Measurements from ENCODE around the gene THOC1. TPM values are rescaled to one million over a fixed set of nuclear protein-coding genes. Genes with fewer than 3 reads are reported as not detected.
A peak's percentile ranks its signal among the peaks of the same experiment; 100 is the strongest.

THOC1 gene
- total RNA-seq, 1 experiment from 2014 or later: 33.3 TPM

DNA sequence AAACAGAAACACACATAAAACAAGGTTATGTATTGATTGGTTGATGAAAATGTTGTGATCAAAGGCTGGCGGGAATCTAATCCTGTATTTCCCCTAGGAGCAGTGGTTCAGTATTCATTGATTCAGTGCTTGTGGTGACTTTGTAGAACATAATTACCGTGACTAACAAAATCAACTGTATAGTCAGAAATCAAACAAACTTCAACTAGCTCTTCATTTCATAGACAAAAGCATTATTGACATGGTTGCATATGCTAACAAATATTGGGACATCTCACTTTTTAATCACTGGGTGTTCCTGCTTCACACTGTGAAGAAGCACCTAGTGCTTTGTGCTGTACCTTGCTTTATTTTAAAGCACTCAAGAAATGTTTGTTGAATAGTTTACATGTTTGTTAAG is 68.1 kb downstream of the THOC1 start:
- peak; percentile 21; the same call in 1 of the 2 replicates for ATAC-seq
- no peaks in the 10 kb centered on the region for H3K27me3 ChIP-seq (ENCODE audit: control insufficient read depth, insufficient read depth, low read length)
- H3K36me3 ChIP-seq (ENCODE audit: control insufficient read depth, insufficient read depth, low read length): peaks cover 55% of the 10 kb centered on the region
- no peaks in the 10 kb centered on the region for H3K4me1 ChIP-seq (ENCODE audit: control insufficient read depth, insufficient read depth, low read length)
- TF ChIP-seq, protein P1, sequence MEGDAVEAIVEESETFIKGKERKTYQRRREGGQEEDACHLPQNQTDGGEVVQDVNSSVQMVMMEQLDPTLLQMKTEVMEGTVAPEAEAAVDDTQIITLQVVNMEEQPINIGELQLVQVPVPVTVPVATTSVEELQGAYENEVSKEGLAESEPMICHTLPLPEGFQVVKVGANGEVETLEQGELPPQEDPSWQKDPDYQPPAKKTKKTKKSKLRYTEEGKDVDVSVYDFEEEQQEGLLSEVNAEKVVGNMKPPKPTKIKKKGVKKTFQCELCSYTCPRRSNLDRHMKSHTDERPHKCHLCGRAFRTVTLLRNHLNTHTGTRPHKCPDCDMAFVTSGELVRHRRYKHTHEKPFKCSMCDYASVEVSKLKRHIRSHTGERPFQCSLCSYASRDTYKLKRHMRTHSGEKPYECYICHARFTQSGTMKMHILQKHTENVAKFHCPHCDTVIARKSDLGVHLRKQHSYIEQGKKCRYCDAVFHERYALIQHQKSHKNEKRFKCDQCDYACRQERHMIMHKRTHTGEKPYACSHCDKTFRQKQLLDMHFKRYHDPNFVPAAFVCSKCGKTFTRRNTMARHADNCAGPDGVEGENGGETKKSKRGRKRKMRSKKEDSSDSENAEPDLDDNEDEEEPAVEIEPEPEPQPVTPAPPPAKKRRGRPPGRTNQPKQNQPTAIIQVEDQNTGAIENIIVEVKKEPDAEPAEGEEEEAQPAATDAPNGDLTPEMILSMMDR (IDR thresholded peaks at IDR 0.05): no peak
- TF ChIP-seq TCF7L2 (IDR thresholded peaks at IDR 0.05; ENCODE audit: low read depth, low read length): no peak
- no peak for TF ChIP-seq SIN3A (IDR thresholded peaks at IDR 0.05; ENCODE audit: borderline replicate concordance, insufficient read depth, low read depth, low read length)
- intact Hi-C loops (cut with micrococcal nuclease; ENCODE audit: unreplicated experiment): no loop called here
- no peak overlapping the region for H3K27ac ChIP-seq (ENCODE audit: low read length)
- in situ Hi-C loops (cut with HindIII; ENCODE audit: low pct_unique_long_range_greater_than_20kb, low sequenced_read_pairs): no loop called here
- DNase-seq (ENCODE audit: low read depth, low spot score): no peak
- no peaks in the 10 kb centered on the region for H3K9me3 ChIP-seq (ENCODE audit: control insufficient read depth, insufficient read depth, low read depth, low read length)
- no peak overlapping the region for H3K4me3 ChIP-seq (ENCODE audit: low read depth in 2 of 2, low read length in 2 of 2)
- no TSS peak for BruUV-seq (replicated peaks)
- POLR2A ChIA-PET: no interaction called here
- CTCF ChIA-PET: interaction anchor here (0.6 kb wide), 1 partner anchor 25 kb away, joined by 3 read pairs; no protein-coding TSS in a partner anchor

DNA sequence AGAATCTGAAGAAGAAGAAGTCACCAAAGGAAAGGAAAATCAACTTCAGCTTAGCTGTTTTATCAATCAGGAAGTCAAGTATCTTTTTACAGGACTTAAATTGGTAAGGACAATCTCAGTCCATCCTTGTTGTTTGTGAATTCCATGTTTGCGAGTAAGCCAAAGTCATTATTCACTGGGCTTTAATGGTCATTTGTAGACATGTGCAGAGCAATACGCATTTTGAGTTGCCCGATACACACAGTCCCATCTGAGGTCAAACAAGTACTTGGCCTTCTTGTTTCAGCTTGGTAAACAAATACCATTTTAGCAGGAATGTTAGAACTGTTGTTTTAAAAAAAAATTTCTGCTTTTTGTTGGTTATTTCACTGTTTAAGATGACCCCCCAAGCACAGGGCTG is 68.6 kb downstream of the THOC1 start:
- TF ChIP-seq SIN3A (IDR thresholded peaks at IDR 0.05; ENCODE audit: borderline replicate concordance, insufficient read depth, low read depth, low read length) (no peak), TCF7L2 (IDR thresholded peaks at IDR 0.05; ENCODE audit: low read depth, low read length) (no peak)
- TF ChIP-seq, protein P1 (IDR thresholded peaks at IDR 0.05): no peak
- CTCF ChIA-PET: no interaction called here
- intact Hi-C loops (cut with micrococcal nuclease; ENCODE audit: unreplicated experiment) (no loop called here), in situ Hi-C loops (cut with HindIII; ENCODE audit: low pct_unique_long_range_greater_than_20kb, low sequenced_read_pairs) (no loop called here)
- Histone ChIP-seq H3K4me1 (ENCODE audit: control insufficient read depth, insufficient read depth, low read length) (no peaks in the 10 kb centered on the region), H3K4me3 (ENCODE audit: low read depth in 2 of 2, low read length in 2 of 2) (no peak overlapping the region), H3K27ac (ENCODE audit: low read length) (no peak overlapping the region), H3K9me3 (ENCODE audit: control insufficient read depth, insufficient read depth, low read depth, low read length) (no peaks in the 10 kb centered on the region), H3K36me3 (ENCODE audit: control insufficient read depth, insufficient read depth, low read length) (peaks cover 53% of the 10 kb centered on the region), H3K27me3 (ENCODE audit: control insufficient read depth, insufficient read depth, low read length) (no peaks in the 10 kb centered on the region)
- DNase-seq (ENCODE audit: low read depth, low spot score): no peak
- ATAC-seq: no peak
- POLR2A ChIA-PET: no interaction called here
- no TSS peak for BruUV-seq (replicated peaks)

DNA sequence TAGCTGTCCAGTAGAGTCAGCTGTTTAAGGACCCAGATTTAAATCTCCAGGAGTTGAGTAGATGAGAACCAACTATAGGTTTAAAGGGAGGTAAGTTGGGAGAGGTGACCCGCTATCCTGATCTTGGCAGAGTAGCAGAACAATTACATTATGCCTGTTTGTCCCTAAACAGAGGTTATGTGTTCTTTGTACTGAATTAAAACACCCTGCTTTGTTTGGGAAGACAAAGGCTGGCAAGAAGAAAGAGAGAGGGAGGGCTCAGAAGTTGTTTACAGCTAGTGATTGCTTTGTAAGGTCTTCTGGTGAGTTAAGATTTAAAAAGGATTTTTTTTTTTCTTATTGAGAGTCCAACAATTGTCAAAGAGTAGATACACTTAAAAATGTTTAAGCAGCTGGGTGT is 72.2 kb downstream of the THOC1 start:
- in situ Hi-C loops (cut with HindIII; ENCODE audit: low pct_unique_long_range_greater_than_20kb, low sequenced_read_pairs): no loop called here
- Histone ChIP-seq H3K36me3 (ENCODE audit: control insufficient read depth, insufficient read depth, low read length) (peaks cover 28% of the 10 kb centered on the region), H3K4me1 (ENCODE audit: control insufficient read depth, insufficient read depth, low read length) (no peaks in the 10 kb centered on the region), H3K27me3 (ENCODE audit: control insufficient read depth, insufficient read depth, low read length) (no peaks in the 10 kb centered on the region), H3K27ac (ENCODE audit: low read length) (no peak overlapping the region), H3K9me3 (ENCODE audit: control insufficient read depth, insufficient read depth, low read depth, low read length) (no peaks in the 10 kb centered on the region), H3K4me3 (ENCODE audit: low read depth in 2 of 2, low read length in 2 of 2) (no peak overlapping the region)
- no TSS peak for BruUV-seq (replicated peaks)
- intact Hi-C loops (cut with micrococcal nuclease; ENCODE audit: unreplicated experiment): no loop called here
- CTCF ChIA-PET: no interaction called here
- no peak for ATAC-seq
- POLR2A ChIA-PET: interaction anchor here (0.6 kb wide), 1 partner anchor 25 kb away, joined by 8 read pairs; no protein-coding TSS in a partner anchor
- TF ChIP-seq, protein P2, sequence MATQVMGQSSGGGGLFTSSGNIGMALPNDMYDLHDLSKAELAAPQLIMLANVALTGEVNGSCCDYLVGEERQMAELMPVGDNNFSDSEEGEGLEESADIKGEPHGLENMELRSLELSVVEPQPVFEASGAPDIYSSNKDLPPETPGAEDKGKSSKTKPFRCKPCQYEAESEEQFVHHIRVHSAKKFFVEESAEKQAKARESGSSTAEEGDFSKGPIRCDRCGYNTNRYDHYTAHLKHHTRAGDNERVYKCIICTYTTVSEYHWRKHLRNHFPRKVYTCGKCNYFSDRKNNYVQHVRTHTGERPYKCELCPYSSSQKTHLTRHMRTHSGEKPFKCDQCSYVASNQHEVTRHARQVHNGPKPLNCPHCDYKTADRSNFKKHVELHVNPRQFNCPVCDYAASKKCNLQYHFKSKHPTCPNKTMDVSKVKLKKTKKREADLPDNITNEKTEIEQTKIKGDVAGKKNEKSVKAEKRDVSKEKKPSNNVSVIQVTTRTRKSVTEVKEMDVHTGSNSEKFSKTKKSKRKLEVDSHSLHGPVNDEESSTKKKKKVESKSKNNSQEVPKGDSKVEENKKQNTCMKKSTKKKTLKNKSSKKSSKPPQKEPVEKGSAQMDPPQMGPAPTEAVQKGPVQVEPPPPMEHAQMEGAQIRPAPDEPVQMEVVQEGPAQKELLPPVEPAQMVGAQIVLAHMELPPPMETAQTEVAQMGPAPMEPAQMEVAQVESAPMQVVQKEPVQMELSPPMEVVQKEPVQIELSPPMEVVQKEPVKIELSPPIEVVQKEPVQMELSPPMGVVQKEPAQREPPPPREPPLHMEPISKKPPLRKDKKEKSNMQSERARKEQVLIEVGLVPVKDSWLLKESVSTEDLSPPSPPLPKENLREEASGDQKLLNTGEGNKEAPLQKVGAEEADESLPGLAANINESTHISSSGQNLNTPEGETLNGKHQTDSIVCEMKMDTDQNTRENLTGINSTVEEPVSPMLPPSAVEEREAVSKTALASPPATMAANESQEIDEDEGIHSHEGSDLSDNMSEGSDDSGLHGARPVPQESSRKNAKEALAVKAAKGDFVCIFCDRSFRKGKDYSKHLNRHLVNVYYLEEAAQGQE (IDR thresholded peaks at IDR 0.05; ENCODE audit: insufficient read depth in 1 of 2, low read depth in 2 of 2, low read length in 1 of 2): no peak
- TF ChIP-seq POLR2AphosphoS5 (IDR thresholded peaks at IDR 0.05; ENCODE audit: low read depth, low read length) (no peak), SIN3A (IDR thresholded peaks at IDR 0.05; ENCODE audit: borderline replicate concordance, insufficient read depth, low read depth, low read length) (no peak), TCF7L2 (IDR thresholded peaks at IDR 0.05; ENCODE audit: low read depth, low read length) (no peak)
- TF ChIP-seq, protein P1 (IDR thresholded peaks at IDR 0.05): no peak
- DNase-seq (ENCODE audit: low read depth, low spot score): no peak

Data from Panc1 (cell line).